Body of pancreas (tissue), 4 donors: ENCODE results near the gene GLRX3. TPM values are rescaled to one million over a fixed set of nuclear protein-coding genes. Genes with fewer than 3 reads are reported as not detected.

Experiments used
- ATAC-seq: fragments of 150-250 bp; one replicate; pipeline ENCODE4 v1.9.1; 2016
- DNase-seq, 4 donors: peaks; one replicate each; pipeline ENCODE4 v3.0.0-alpha.2; 2019
- H3K27ac ChIP-seq, 4 donors: fragments of 200-600 bp; sonication (generic); 1 replicate in 3 of 4; 2 replicates in 1 of 4; pipeline versions ENCODE4 v1.5.1 to v1.6.1; 2016 to 2019; ENCODE audit warnings: mild to moderate bottlenecking in 1 of 4, mixed read lengths in 1 of 4, moderate library complexity in 1 of 4
- H3K27me3 ChIP-seq, 2 donors: fragments of 200-600 bp; sonication (generic); one replicate each; pipeline ENCODE4 v1.6.0; 2016; ENCODE audit warnings: mild to moderate bottlenecking in 1 of 2
- H3K36me3 ChIP-seq, 2 donors: fragments of 200-600 bp; sonication (generic); replicated peaks in 1 of 2; 2 replicates each; pipeline ENCODE4 v1.5.1; 2016; ENCODE audit warnings: low read depth in 2 of 2; ENCODE audit not compliant: insufficient read depth in 1 of 2
- H3K4me1 ChIP-seq: fragments of 200-600 bp; sonication (generic); one replicate; pipeline ENCODE4 v1.6.0; 2016
- H3K4me3 ChIP-seq, 2 donors: fragments of 200-600 bp; sonication (generic); 1 replicate in 1 of 2; 2 replicates in 1 of 2; pipeline ENCODE4 v1.5.1; 2016 to 2019
- H3K9me3 ChIP-seq, 3 donors: fragments of 200-600 bp; sonication (generic); 1 replicate in 2 of 3; 2 replicates in 1 of 3; pipeline ENCODE4 v1.5.1; 2016
- CTCF ChIP-seq, 7 experiments: fragments of 450-650 bp in 4 of 7; fragments of 200-600 bp in 3 of 7; sonication (generic) in 3 of 7; IDR thresholded peaks; one replicate each; pipeline ENCODE4 v1.5.1; 2016 to 2019; ENCODE audit warnings: antibody characterized with exemption in 7 of 7
- POLR2A ChIP-seq, 3 donors: fragments of 450-650 bp; IDR thresholded peaks; one replicate each; pipeline ENCODE4 v1.6.1; 2016; ENCODE audit warnings: antibody characterized with exemption in 3 of 3, mild to moderate bottlenecking in 2 of 3
- WGBS, 2 donors: methylation state at CpG; one replicate each; pipeline ENCODE4 v1.1.5; 2017; 5-methylcytosine and 5-hydroxymethylcytosine counted together
- intact Hi-C: fragments of 100-400 bp; cut with DNase I; formaldehyde crosslinking; loops from one replicate; pipeline ENCODE4 v1.15.1; 2023
- total RNA-seq, 2 donors: library from RNA; depleted of rRNA; stranded (reverse); fragments of >200 nt; gene quantifications; one replicate each; pipeline ENCODE4 v1.1.0, GENCODE V29; 2016

GLRX3 gene
- total RNA-seq, 2 donors from 2014 or later = 13.2 to 24.4 TPM

GRCh38 chr10:130195746-130196294, 59.6 kb downstream of the GLRX3 start:
- 70 to 81% methylated on average over 4 to 10 of the region's 10 CpGs for WGBS, 2 donors
- intact Hi-C loops = loop anchor here (10.0 kb wide), 1 partner anchor 1669 kb away; no protein-coding TSS in a partner anchor

DNA sequence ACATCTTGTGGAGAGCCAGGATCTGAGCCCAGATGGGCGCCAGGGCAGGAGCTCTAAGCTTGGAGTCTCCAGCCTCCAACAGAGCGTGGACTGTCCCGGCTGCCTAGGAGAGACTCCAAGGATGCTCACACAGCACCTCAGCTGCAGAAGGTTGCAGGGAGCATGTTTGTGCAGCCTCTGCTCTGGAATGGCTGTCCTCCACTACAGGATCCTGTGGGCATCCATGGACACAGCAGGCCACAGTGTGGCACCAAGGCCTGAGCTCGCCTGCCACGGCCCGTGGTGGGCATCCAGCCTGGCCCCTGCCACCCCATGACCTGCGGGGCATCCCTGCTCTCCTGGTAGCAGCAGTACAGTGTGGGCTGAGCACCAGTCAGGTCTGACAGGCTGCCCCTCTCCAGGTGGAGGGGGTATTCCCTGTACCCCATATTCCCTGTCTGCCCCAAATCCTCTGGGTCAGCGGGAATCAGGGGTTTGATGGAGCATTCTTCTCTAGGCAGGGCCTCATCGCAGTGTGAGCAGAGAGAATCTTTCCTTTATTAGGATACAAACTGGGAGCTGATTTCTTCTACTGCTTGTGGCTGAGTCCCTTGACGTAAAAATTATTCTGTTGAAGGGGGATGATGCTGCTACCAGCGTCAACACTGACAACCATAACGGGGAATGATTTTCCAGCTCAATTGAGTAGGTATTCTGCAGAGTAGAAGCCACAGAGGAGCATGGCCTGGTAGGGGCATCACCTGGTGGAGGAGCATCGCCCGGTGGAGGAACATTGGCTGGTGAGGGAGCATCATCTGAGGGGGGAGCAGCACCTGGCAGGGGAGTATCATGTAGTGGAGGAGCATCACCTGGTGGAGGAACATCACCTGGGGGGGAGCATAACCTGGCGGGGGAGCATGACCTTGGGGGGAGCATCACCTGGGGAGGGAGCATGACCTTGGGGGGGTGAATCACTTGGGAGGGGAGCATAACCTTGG, 60.6 kb downstream of the GLRX3 start:
- Histone ChIP-seq H3K4me3 (no peak overlapping the region), H3K27me3 (no peaks in the 10 kb centered on the region), H3K4me1 (no peaks in the 10 kb centered on the region), H3K36me3 (no peaks in the 10 kb centered on the region), H3K27ac (no peak overlapping the region), H3K9me3 (no peaks in the 10 kb centered on the region)
- no peak for ATAC-seq
- 94 to 97% methylated on average over 10 to 15 of the region's 15 CpGs for WGBS, 2 donors
- intact Hi-C loops = loop anchor here (10.0 kb wide), 1 partner anchor 1668 kb away; no protein-coding TSS in a partner anchor
- no peak for TF ChIP-seq CTCF (IDR thresholded peaks at IDR 0.05)
- TF ChIP-seq POLR2A (IDR thresholded peaks at IDR 0.05) = no peak
- no peak for DNase-seq

More at GRCh38 chr10:130195746-130196294, 59.6 kb downstream of the GLRX3 start:
- H3K9me3 ChIP-seq = no peaks in the 10 kb centered on the region
- H3K4me3 ChIP-seq = no peak overlapping the region
- H3K27ac ChIP-seq = no peak overlapping the region
- TF ChIP-seq POLR2A (IDR thresholded peaks at IDR 0.05) = no peak
- TF ChIP-seq CTCF (IDR thresholded peaks at IDR 0.05) = no peak
- no peak for ATAC-seq
- H3K27me3 ChIP-seq = no peaks in the 10 kb centered on the region
- H3K4me1 ChIP-seq = peaks cover 2% of the 10 kb centered on the region
- no peaks in the 10 kb centered on the region for H3K36me3 ChIP-seq
- no peak for DNase-seq

DNA sequence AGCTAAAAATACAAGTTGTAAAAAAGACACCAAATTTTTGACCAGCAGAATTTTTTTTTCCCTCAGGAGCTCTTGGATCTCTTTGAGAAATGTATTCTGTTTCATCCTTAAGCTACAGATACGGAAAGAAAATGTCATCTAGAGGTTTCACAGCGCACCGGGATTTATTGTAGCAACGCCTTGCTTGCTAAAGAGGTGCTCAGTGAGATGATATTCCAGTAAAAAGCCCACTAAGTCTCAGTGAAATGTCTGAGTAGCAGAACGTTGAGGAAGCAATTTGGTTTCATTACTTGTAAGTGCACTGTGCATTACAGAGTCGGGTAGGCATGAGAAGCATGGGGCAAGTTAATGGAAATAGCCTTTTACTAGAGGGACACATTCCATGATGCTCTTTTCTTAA, 62.5 kb downstream of the GLRX3 start:
- no peak for DNase-seq
- Histone ChIP-seq H3K36me3 (no peaks in the 10 kb centered on the region), H3K4me1 (no peaks in the 10 kb centered on the region), H3K27me3 (no peaks in the 10 kb centered on the region), H3K4me3 (no peak overlapping the region), H3K9me3 (no peaks in the 10 kb centered on the region), H3K27ac (no peak overlapping the region)
- ATAC-seq = no peak
- intact Hi-C loops = loop anchor here (10.0 kb wide), 1 partner anchor 1666 kb away; no protein-coding TSS in a partner anchor
- TF ChIP-seq CTCF (IDR thresholded peaks at IDR 0.05) = no peak
- TF ChIP-seq POLR2A (IDR thresholded peaks at IDR 0.05) = no peak
- WGBS, 2 donors = 77 to 90% methylated on average over 6 of the region's 6 CpGs

DNA sequence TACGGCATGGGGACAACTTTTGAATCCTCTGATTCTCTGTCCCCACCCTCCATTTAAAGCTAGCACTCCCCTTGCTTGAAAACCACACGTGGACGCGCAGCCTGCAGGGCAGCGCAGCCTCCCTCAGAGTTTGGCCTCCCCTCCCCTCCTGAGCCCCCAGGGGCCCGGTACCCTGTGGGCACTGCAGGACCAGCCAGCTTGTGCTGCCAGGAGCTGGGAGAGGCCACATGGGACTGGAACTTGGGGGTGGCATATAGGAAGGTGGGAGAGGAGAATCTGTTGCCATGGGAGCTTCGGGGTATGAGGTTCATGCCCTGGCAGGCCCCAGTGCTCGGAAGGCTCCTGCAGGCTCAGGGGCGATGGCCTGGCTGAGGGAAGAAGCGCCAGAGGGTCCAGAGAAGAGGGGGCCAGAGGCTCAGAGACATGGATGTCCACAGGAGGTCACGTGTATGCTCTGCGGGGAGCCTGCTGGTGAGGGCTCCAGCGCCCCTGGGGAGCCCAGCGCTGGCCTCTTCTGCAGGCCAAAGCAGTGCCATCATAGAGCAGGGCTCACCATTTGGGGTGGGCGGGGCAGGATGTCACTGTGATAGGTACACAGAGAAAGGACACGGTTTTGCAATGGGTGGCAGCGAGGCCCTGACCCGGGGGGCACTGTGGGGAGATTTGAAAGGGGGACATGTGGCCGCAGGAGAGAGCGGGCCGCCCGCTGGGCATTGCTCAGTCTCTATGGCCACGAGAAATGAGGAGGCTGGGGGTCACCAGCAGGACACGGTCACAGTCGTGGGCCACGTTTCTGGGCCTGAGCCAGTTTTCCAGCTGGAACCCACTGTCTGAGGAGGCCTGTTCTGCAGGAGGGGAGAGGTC, 64.2 kb downstream of the GLRX3 start:
- 71 to 80% methylated on average over 21 to 26 of the region's 26 CpGs for WGBS, 2 donors
- ATAC-seq (no peak), DNase-seq (no peak)
- Histone ChIP-seq H3K27ac (no peak overlapping the region), H3K36me3 (no peaks in the 10 kb centered on the region), H3K9me3 (no peaks in the 10 kb centered on the region), H3K4me3 (no peak overlapping the region), H3K27me3 (no peaks in the 10 kb centered on the region), H3K4me1 (no peaks in the 10 kb centered on the region)
- TF ChIP-seq CTCF (IDR thresholded peaks at IDR 0.05) (no peak), POLR2A (IDR thresholded peaks at IDR 0.05) (no peak)
- intact Hi-C loops = no loop called here
